IPS-15b (cell line): ENCODE data around the gene LRRC75A.

Source experiments
- H3K27me3 ChIP-seq: one replicate; pipeline ENCODE4 v1.6.1; 2013; ENCODE audit warnings: low read length; ENCODE audit not compliant: control insufficient read depth, insufficient read depth
- H3K36me3 ChIP-seq: one replicate; pipeline ENCODE4 v1.6.1; 2013; ENCODE audit warnings: low read length; ENCODE audit not compliant: control insufficient read depth, insufficient read depth
- H3K4me1 ChIP-seq: one replicate; pipeline ENCODE4 v1.6.1; 2013; ENCODE audit warnings: mild to moderate bottlenecking, low read length; ENCODE audit not compliant: control insufficient read depth, insufficient read depth
- H3K4me3 ChIP-seq: one replicate; pipeline ENCODE4 v1.5.1; 2013; ENCODE audit warnings: low read depth, low read length
- H3K9ac ChIP-seq: one replicate; pipeline ENCODE4 v1.6.1; 2013; ENCODE audit warnings: low read depth, mild to moderate bottlenecking, low read length
- H3K9me3 ChIP-seq: one replicate; pipeline ENCODE4 v1.6.1; 2013; ENCODE audit warnings: mild to moderate bottlenecking, low read length; ENCODE audit not compliant: control insufficient read depth, insufficient read depth

The LRRC75A gene

GRCh38 chr17:16466407-16466806, 25.6 kb downstream of the LRRC75A start:
- no peaks in the 10 kb centered on the region for H3K9me3 ChIP-seq
- H3K4me3 ChIP-seq = no peak overlapping the region
- H3K36me3 ChIP-seq = peaks cover 4% of the 10 kb centered on the region
- H3K4me1 ChIP-seq = peaks cover 3% of the 10 kb centered on the region
- H3K9ac ChIP-seq = no peak overlapping the region
- no peaks in the 10 kb centered on the region for H3K27me3 ChIP-seq

GRCh38 chr17:16465861-16466338, 26.1 kb downstream of the LRRC75A start:
- no peaks in the 10 kb centered on the region for H3K9me3 ChIP-seq
- no peaks in the 10 kb centered on the region for H3K27me3 ChIP-seq
- peaks cover 4% of the 10 kb centered on the region for H3K36me3 ChIP-seq
- H3K4me3 ChIP-seq = no peak overlapping the region
- no peak overlapping the region for H3K9ac ChIP-seq
- H3K4me1 ChIP-seq = peaks cover 3% of the 10 kb centered on the region

GRCh38 chr17:16465052-16465312, 27.0 kb downstream of the LRRC75A start:
- H3K27me3 ChIP-seq = no peaks in the 10 kb centered on the region

GRCh38 chr17:16464303-16465051, 27.5 kb downstream of the LRRC75A start:
- Histone ChIP-seq H3K4me3 (no peak overlapping the region), H3K27me3 (no peaks in the 10 kb centered on the region), H3K9ac (no peak overlapping the region), H3K4me1 (peaks cover 8% of the 10 kb centered on the region), H3K9me3 (no peaks in the 10 kb centered on the region), H3K36me3 (peaks cover 2% of the 10 kb centered on the region)

More at GRCh38 chr17:16465052-16465312, 27.0 kb downstream of the LRRC75A start:
- no peaks in the 10 kb centered on the region for H3K9me3 ChIP-seq
- peaks cover 4% of the 10 kb centered on the region for H3K36me3 ChIP-seq
- no peak overlapping the region for H3K9ac ChIP-seq
- H3K4me3 ChIP-seq = no peak overlapping the region
- H3K4me1 ChIP-seq = peaks cover 6% of the 10 kb centered on the region

GRCh38 chr17:16463358-16464302, 28.4 kb downstream of the LRRC75A start:
- Histone ChIP-seq H3K4me3 (no peak overlapping the region), H3K36me3 (no peaks in the 10 kb centered on the region), H3K4me1 (peaks cover 8% of the 10 kb centered on the region), H3K9me3 (no peaks in the 10 kb centered on the region), H3K27me3 (no peaks in the 10 kb centered on the region), H3K9ac (no peak overlapping the region)

- Histone ChIP-seq H3K27me3 (no peaks in the 10 kb centered on the region), H3K9ac (no peak overlapping the region), H3K36me3 (no peaks in the 10 kb centered on the region), H3K4me1 (peaks cover 8% of the 10 kb centered on the region), H3K4me3 (no peak overlapping the region), H3K9me3 (no peaks in the 10 kb centered on the region)
Observed at GRCh38 chr17:16462070-16462864, 29.7 kb downstream of the LRRC75A start.

- Histone ChIP-seq H3K9ac (no peak overlapping the region), H3K4me3 (no peak overlapping the region), H3K36me3 (no peaks in the 10 kb centered on the region)
Observed at GRCh38 chr17:16461606-16461866, 30.5 kb downstream of the LRRC75A start.

GRCh38 chr17:16460796-16461605, 31.0 kb downstream of the LRRC75A start:
- no peaks in the 10 kb centered on the region for H3K36me3 ChIP-seq
- H3K27me3 ChIP-seq = no peaks in the 10 kb centered on the region
- peaks cover 8% of the 10 kb centered on the region for H3K4me1 ChIP-seq
- no peak overlapping the region for H3K4me3 ChIP-seq
- H3K9me3 ChIP-seq = no peaks in the 10 kb centered on the region
- H3K9ac ChIP-seq = no peak overlapping the region

More at GRCh38 chr17:16461606-16461866, 30.5 kb downstream of the LRRC75A start:
- Histone ChIP-seq H3K9me3 (no peaks in the 10 kb centered on the region), H3K27me3 (no peaks in the 10 kb centered on the region), H3K4me1 (peaks cover 8% of the 10 kb centered on the region)

- no peaks in the 10 kb centered on the region for H3K36me3 ChIP-seq
- no peak overlapping the region for H3K9ac ChIP-seq
- H3K4me1 ChIP-seq = peaks cover 8% of the 10 kb centered on the region
- no peak overlapping the region for H3K4me3 ChIP-seq
- H3K27me3 ChIP-seq = no peaks in the 10 kb centered on the region
- no peaks in the 10 kb centered on the region for H3K9me3 ChIP-seq
Observed at GRCh38 chr17:16459855-16460550, 32.0 kb downstream of the LRRC75A start.

- no peaks in the 10 kb centered on the region for H3K27me3 ChIP-seq
- no peaks in the 10 kb centered on the region for H3K9me3 ChIP-seq
- H3K4me1 ChIP-seq = peaks cover 8% of the 10 kb centered on the region
- H3K36me3 ChIP-seq = no peaks in the 10 kb centered on the region
- H3K4me3 ChIP-seq = no peak overlapping the region
- no peak overlapping the region for H3K9ac ChIP-seq
Observed at GRCh38 chr17:16459271-16459670, 32.7 kb downstream of the LRRC75A start.
